Activated CD8-positive, alpha-beta memory T cell treated with anti-CD3 and anti-CD28 coated beads, Interleukin-2, amount 10 ng/mL, durations not matched to agents 7 days and 5 days (primary cell): ENCODE results near the gene ZFP36L2. TPM values are rescaled to one million over a fixed set of nuclear protein-coding genes. Genes with fewer than 3 reads are reported as not detected.
A peak's percentile ranks its signal among the peaks of the same experiment; 100 is the strongest.

Experiments
- ATAC-seq: fragments of 150-1000 bp; cut with Tn5 transposase; one replicate; pipeline ENCODE4 v1.10.0; 2021; ENCODE audit warnings: moderate library complexity
- CTCF ChIA-PET: fragments of 350-600 bp; sonication (Branson Sonifier 250); formaldehyde crosslinking; loops from one replicate; lab custom pipeline; 2021; ENCODE audit warnings: antibody characterized with exemption; lab: Charles Lee
- DNase-seq: peaks from one replicate; pipeline ENCODE4 v3.0.0-alpha.2; 2020
- H3K27ac Mint-ChIP-seq: one replicate; pipeline ENCODE4 v1.8.0; 2021; ENCODE audit warnings: mild to moderate bottlenecking, mixed read lengths
- H3K27me3 Mint-ChIP-seq: one replicate; pipeline ENCODE4 v1.8.0; 2021; ENCODE audit warnings: mixed read lengths
- H3K36me3 Mint-ChIP-seq: one replicate; pipeline ENCODE4 v1.8.0; 2021; ENCODE audit warnings: mild to moderate bottlenecking, mixed read lengths
- H3K4me1 Mint-ChIP-seq: one replicate; pipeline ENCODE4 v1.8.0; 2021; ENCODE audit warnings: mixed read lengths
- H3K4me3 Mint-ChIP-seq: one replicate; pipeline ENCODE4 v1.8.0; 2021; ENCODE audit warnings: mild to moderate bottlenecking, moderate library complexity, mixed read lengths
- H3K9me3 Mint-ChIP-seq: one replicate; pipeline ENCODE4 v1.8.0; 2022; ENCODE audit warnings: low read depth, mixed read lengths
- total RNA-seq, 2 experiments: library from RNA; stranded (reverse); gene quantifications; one replicate each; pipeline ENCODE4 v1.2.3, GENCODE V29; 2021

ZFP36L2 gene
- total RNA-seq, 2 experiments from 2014 or later: 118 to 158 TPM

DNA sequence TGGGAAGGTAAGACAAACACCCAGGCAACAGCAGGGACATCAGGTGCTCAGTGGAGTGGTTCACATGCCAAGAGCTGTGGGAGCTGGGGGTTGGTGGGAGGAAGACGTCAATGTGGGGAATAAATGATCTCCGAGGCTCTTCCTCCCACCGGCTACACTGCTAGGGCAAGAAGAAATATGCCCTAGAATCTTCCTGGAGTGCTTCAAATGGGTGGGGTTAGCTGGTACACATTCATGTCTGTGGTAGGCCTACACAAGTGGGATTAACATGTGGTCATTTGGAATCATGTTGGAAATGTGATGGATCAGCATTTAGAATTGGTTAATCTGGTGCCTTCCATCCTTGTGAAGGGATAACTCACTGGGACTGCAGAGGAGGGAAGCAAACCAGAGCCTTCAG is 12.4 kb upstream of the ZFP36L2 start:
- Mint-ChIP-seq H3K27me3 (no peaks in the 10 kb centered on the region), H3K27ac (no peak overlapping the region), H3K4me3 (no peak overlapping the region), H3K36me3 (peaks cover 3% of the 10 kb centered on the region), H3K4me1 (peaks cover 6% of the 10 kb centered on the region), H3K9me3 (no peaks in the 10 kb centered on the region)
- ATAC-seq (no peak), DNase-seq (no peak)
- CTCF ChIA-PET: interaction anchor here (0.7 to 1.2 kb wide), 3 partner anchors 10 to 303 kb away, joined by 3 read pairs; no protein-coding TSS in a partner anchor

DNA sequence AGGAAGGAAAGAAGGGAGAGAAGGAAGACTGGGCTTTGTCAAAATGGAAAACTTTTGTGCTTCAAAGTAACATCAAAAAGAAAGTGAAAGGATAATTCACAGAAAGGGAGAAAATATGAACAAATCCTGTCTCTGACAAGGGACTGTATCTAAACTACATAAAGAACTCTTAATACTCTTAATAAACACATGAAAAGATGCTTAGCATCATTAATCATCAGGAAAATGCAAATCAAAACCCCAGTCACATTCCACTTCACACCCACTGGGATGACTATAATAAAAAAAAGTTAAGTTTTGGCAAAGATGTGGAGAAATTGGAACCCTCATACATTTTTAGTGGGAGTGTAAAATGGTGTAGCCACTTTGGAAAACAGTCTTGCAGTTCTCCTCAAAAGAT is 11.8 kb upstream of the ZFP36L2 start:
- DNase-seq (no peak), ATAC-seq (peak; percentile 33)
- CTCF ChIA-PET: interaction anchor here (0.8 to 1.2 kb wide), 2 partner anchors 11 to 260 kb away, joined by 3 read pairs; no protein-coding TSS in a partner anchor
- Mint-ChIP-seq H3K4me3 (no peak overlapping the region), H3K27ac (peak overlapping the region; percentile 65), H3K36me3 (peaks cover 3% of the 10 kb centered on the region), H3K4me1 (peaks cover 6% of the 10 kb centered on the region), H3K9me3 (no peaks in the 10 kb centered on the region), H3K27me3 (no peaks in the 10 kb centered on the region)

DNA sequence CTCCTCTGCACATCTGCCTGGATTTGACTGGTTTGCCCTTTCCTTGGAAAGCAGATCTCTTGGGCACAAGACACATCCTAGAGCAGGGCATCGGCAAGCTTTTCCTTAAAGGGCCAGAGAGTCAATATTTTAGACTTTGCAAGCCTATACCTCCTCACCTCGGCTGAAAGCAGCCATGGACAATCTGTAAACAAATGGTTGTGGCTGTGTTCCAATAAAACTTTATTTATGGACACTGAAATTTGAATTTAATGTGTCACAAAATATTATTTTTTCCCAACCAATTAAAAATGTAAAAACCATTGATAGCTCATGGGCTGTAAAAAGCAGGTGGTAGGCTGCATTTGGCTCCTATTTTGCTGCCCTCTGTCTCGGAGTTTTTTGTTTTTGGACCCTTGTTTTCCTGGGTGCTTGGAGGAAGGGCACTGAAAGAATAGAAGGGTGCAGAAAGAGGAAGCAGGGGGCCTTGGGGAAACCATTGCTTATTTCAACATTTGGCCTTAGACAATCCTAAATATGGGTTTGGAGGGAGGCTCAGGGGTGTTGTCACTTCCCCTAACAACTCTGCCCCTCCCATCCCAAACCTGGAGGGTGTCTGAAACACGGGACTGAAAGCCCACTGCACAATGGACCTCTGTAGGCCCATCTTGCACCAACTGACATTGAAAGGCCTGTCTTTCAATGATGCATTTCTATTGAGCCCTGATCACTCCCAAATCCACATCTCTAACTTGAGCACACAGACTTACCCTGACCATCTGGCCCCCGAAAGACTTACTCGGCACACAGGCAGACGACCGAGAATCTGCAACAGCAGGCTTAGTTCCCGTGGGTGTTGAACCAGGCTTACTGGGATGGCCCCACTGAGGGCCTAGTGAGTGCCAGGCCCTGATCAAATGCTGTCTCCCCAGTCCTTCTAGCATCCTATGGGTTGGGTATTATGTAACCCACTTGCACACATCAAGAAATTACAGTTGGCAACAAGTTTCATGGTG is 7.1 kb upstream of the ZFP36L2 start:
- no peaks in the 10 kb centered on the region for H3K9me3 Mint-ChIP-seq
- CTCF ChIA-PET: interaction anchor here (21.1 kb wide), 1 partner anchor 104 kb away, joined by 666 read pairs; no protein-coding TSS in a partner anchor
- no peak overlapping the region for H3K27ac Mint-ChIP-seq
- H3K4me3 Mint-ChIP-seq: no peak overlapping the region
- peaks cover 20% of the 10 kb centered on the region for H3K4me1 Mint-ChIP-seq
- H3K27me3 Mint-ChIP-seq: no peaks in the 10 kb centered on the region
- H3K36me3 Mint-ChIP-seq: peaks cover 8% of the 10 kb centered on the region
- DNase-seq (no peak), ATAC-seq (no peak)

DNA sequence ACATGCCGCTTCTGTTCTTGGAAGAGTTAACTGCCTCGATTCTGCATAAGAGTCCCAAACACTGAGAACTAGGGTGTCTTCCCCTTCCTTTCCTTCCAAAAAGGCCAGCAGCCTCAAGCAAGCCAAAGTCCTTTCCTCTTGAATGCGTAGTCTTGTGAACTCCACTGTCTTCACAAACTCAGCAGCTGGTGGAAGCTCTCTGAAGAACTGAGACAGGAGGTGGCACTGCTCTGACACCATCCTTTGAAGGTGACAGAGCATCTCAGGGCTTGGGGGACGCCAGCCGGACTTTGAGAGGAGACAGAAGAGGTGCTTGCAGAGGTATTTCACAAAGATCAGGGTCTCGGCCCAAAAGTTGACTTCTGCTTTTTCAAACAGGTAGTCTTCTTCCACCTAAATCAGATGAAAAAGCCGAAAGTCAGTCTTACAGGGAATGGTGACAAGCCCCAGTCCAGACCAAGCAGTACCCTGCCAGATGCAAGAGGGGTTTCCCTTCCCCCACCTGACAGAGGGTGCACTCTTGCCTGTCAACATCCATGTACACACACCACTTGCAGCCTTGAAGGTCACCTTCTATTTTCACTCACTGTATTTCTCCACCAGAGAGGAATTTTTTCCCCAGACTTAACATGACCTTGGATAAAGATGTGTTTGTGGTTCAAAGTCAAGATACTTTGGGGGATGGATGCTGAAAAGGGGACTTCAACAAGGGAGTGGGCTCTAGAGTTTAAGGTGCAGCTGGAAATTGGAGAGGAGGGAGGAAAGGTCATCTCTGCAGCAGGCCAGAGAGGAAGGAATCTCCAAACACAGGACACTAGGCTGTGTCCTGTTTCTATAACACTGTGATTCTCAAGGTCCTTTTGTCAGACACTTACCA is 4.8 kb upstream of the ZFP36L2 start:
- DNase-seq (no peak), ATAC-seq (no peak)
- no peak overlapping the region for H3K4me3 Mint-ChIP-seq
- peaks cover 5% of the 10 kb centered on the region for H3K36me3 Mint-ChIP-seq
- H3K27me3 Mint-ChIP-seq: no peaks in the 10 kb centered on the region
- no peak overlapping the region for H3K27ac Mint-ChIP-seq
- no peaks in the 10 kb centered on the region for H3K9me3 Mint-ChIP-seq
- peaks cover 23% of the 10 kb centered on the region for H3K4me1 Mint-ChIP-seq
- CTCF ChIA-PET: interaction anchor here (0.6 to 21.1 kb wide), 3 partner anchors 102 to 284 kb away, joined by 3 to 666 read pairs (median 3); no protein-coding TSS in a partner anchor

DNA sequence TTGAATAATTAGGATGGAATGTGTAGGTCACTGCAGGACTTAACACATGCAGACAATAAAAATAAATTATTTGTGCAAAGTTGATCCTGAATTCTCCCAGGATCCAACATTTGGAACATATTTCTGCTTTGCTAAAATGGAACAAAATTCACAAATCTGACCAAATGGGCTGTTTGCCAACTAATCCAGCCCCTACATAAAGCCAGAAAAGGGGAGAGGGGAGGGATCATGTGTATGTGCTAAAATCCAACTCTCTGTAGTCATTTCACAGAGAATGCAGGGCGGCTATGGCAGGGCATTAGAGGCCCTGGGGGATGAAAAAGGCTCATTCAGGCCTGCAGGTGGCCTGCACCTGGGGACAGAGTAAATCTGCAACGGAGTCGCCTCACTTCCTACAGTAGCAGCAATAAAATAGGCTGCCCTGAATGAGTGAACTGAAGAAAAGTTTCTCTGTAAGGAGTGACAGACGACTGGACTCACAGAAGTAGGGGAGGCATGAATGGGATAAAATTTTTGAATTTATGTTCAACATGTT is 4.0 kb upstream of the ZFP36L2 start:
- ATAC-seq (no peak), DNase-seq (no peak)
- Mint-ChIP-seq H3K36me3 (peaks cover 9% of the 10 kb centered on the region), H3K9me3 (no peaks in the 10 kb centered on the region), H3K27ac (no peak overlapping the region), H3K27me3 (no peaks in the 10 kb centered on the region), H3K4me3 (no peak overlapping the region), H3K4me1 (peaks cover 23% of the 10 kb centered on the region)
- CTCF ChIA-PET: interaction anchor here (0.6 to 21.1 kb wide), 13 partner anchors 10 to 420 kb away, joined by 3 to 666 read pairs (median 8); no protein-coding TSS in a partner anchor

DNA sequence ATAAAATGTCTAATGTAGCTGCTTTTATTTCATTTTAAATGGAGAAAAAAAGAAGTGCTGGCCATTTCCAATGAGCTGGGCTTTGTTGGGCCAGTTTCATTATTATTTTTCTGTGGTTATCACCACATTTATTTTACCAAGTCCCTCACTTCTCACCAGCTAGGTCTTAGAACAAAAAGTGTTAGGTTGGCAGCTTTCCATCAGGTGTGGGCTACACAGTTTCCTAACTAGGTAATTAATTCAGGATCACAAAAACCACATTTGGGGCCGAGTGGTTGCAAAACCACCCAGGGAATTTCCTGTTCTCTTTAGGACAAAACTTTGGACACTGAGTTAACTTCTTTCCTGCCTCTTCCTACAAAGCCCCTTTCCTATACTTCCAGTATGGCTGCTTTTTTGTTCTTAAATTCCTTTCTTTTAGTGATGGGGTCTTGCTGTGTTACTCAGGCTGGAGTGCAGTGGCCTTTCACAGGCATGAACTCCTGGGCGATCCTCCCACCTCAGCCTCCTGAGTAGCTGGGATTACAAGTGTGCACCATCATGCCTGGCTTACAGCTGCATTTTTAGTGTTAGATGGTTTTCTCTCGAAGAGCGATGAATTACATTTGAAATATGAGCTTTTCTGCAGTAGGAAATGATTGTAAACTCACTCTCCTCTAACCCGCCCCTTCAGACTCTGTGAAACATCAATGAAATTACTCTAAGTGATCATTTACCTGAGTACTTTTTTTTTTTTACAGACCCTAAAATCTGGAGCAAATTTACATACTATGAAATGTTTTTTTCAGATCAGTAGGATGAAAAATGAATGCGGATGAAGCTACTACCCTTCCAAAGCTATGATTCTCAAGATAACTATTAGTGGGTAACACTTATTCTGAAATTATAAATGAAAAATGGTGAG is 2.6 kb upstream of the ZFP36L2 start:
- no peaks in the 10 kb centered on the region for H3K27me3 Mint-ChIP-seq
- DNase-seq: no peak
- H3K4me1 Mint-ChIP-seq: peaks cover 23% of the 10 kb centered on the region
- peak overlapping the region; percentile 78 for H3K27ac Mint-ChIP-seq
- no peaks in the 10 kb centered on the region for H3K9me3 Mint-ChIP-seq
- H3K36me3 Mint-ChIP-seq: peaks cover 21% of the 10 kb centered on the region
- CTCF ChIA-PET: interaction anchor here (0.6 to 21.1 kb wide), 52 partner anchors 8 to 552 kb away, joined by 3 to 666 read pairs (median 3); no protein-coding TSS in a partner anchor
- H3K4me3 Mint-ChIP-seq: peak overlapping the region; percentile 34
- no peak for ATAC-seq

DNA sequence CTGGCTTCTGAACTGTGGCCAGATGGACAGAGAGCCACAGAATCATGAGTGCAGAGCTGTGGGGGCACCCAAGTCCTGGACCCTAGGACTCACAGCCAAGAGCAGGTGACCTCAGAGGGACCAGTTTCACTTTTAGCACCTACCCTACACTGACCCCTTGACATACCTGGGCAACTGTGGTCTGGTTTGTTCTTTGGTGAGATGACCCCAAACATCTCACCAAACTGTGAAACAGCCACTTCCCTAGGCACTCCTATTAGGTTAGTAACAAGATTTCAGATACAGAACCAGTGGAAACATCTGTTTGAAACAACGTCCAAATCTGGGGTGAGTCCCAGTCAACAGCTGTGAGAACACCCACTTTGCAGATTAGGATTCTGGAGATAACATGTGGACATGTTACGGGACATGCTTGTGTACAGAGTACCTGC is 1.9 kb upstream of the ZFP36L2 start:
- H3K4me3 Mint-ChIP-seq: peak overlapping the region; percentile 81
- peak overlapping the region; percentile 78 for H3K27ac Mint-ChIP-seq
- peaks cover 23% of the 10 kb centered on the region for H3K4me1 Mint-ChIP-seq
- ATAC-seq: no peak
- peaks cover 27% of the 10 kb centered on the region for H3K36me3 Mint-ChIP-seq
- H3K9me3 Mint-ChIP-seq: no peaks in the 10 kb centered on the region
- DNase-seq: no peak
- CTCF ChIA-PET: interaction anchor here (0.7 to 21.1 kb wide), 31 partner anchors 8 to 418 kb away, joined by 3 to 666 read pairs (median 5); partner anchors contain the start of gene THADA
- no peaks in the 10 kb centered on the region for H3K27me3 Mint-ChIP-seq

DNA sequence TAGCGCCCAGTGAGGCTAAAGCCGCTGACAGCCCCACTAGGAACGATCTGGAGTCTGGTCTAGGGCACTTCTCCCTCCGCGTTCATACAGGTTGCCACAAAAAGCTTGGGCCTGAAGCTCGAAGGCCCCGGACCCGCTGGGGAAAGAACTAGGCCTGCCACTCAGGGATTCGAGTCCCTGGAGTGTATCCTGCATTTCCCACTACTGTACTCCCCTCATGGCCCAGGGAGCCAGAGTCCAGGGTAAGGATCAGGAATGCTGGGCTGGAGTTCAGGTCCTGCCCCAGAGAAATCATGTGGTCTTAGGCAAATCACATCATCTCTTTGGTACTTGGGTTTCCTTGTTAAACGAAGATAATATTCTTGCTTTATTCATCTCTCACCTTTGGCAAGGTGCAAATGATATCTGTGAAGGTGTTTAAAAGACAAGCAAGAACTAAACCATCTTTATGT is 1.4 kb upstream of the ZFP36L2 start:
- CTCF ChIA-PET: interaction anchor here (0.8 to 21.1 kb wide), 20 partner anchors 9 to 417 kb away, joined by 3 to 666 read pairs (median 7); partner anchors contain the start of gene THADA
- H3K27me3 Mint-ChIP-seq: no peaks in the 10 kb centered on the region
- H3K36me3 Mint-ChIP-seq: peaks cover 30% of the 10 kb centered on the region
- no peaks in the 10 kb centered on the region for H3K9me3 Mint-ChIP-seq
- peaks cover 24% of the 10 kb centered on the region for H3K4me1 Mint-ChIP-seq
- peak overlapping the region; percentile 78 for H3K27ac Mint-ChIP-seq
- ATAC-seq (no peak), DNase-seq (no peak)
- peak overlapping the region; percentile 81 for H3K4me3 Mint-ChIP-seq

DNA sequence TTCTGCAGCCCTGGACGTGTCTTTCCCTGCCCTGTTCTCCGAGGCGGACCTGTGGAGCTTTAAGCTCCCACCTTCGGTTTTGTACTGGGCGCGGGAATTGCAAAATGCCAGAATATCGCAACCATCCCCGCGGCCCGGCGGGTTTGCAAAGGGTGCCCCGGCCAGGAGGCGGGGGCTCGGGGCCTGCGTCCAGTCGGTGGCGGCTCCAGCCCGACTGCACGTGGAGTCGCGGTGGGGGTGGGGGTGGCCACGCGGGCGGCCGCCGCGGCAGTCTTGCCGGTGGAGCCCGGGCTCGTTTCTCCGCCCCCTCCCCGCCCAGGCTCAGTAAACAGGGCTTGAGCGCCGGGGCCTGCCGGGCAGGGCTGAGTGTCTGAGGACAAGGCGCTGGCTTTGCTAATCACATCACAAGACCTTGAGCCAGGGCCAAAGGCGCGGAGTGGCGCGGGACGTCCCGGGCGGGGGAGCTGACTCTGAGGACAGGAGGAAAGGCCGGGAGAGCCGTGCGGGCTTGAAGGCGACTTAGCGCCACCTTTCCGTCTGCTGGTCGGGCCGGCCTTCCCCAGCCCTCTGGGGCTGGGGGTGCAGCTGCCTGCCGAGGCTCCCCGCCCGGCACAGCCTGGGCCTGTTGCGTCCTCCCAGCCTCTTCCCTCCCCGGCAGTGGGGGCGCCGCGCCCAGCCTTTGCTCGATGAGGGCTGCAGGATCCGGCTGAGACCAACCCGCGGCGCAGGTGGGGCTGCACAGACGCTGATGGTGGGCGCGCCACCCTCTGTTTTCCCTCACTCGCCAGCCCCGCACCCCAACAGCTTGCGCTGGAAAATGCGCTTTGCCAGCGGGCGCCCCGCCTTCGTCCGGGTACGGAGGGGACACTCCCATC is 786 bp upstream of the ZFP36L2 start:
- CTCF ChIA-PET: interaction anchor here (0.8 to 21.1 kb wide), 17 partner anchors 9 to 417 kb away, joined by 3 to 666 read pairs (median 11); partner anchors contain the start of gene THADA
- H3K27ac Mint-ChIP-seq: peak overlapping the region; percentile 90
- peaks cover 36% of the 10 kb centered on the region for H3K36me3 Mint-ChIP-seq
- no peaks in the 10 kb centered on the region for H3K27me3 Mint-ChIP-seq
- peak; percentile 79 for DNase-seq
- peak; percentile 21 for ATAC-seq
- peak overlapping the region; percentile 81 for H3K4me3 Mint-ChIP-seq
- H3K4me1 Mint-ChIP-seq: peaks cover 29% of the 10 kb centered on the region
- H3K9me3 Mint-ChIP-seq: no peaks in the 10 kb centered on the region

DNA sequence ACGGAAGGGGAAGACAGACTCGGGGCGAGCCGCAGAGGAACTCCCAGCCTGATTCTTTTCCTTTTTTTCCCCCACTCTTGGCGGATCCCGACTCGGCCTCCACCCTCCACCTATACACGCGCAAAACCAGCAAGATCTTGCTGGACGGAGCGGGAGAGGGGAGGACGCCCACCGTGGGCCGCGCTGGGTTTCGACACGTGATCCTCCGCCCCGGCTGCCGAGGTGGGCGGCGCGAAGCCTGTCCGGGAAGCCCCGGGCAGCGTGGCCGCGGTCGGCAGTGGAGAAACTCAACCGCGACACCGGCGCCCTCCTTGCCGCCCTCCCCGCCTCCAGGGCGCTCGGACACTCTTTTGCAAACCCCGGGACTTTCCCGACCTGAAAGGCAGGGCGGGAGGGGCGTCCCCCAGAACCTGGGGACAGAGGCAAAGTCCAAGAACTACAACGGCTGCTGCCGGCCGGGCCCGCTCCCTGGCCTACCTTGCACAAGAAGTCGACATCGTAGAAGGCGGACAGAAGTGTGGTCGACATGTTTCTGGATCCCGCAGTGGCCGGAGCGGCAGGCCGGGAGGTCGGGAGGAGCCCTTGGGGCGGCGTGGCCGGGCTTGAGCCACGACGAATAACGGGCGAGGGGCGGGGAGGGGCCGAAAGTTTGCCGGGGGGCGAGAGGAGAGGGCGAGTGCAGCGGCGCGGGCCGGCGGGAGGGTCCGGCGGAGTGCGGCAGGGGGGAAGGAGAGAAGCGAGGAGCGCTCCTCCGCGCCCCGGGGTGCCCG is 433 bp downstream of the ZFP36L2 start:
- Mint-ChIP-seq H3K9me3 (no peaks in the 10 kb centered on the region), H3K36me3 (peaks cover 48% of the 10 kb centered on the region), H3K4me3 (peak overlapping the region; percentile 98), H3K27me3 (no peaks in the 10 kb centered on the region), H3K4me1 (peaks cover 39% of the 10 kb centered on the region), H3K27ac (peak overlapping the region; percentile 89)
- DNase-seq (peak; percentile 83), ATAC-seq (peak; percentile 12)
- CTCF ChIA-PET: interaction anchor here (1.1 to 21.1 kb wide), 17 partner anchors 8 to 416 kb away, joined by 3 to 666 read pairs (median 18); no protein-coding TSS in a partner anchor
